ENCODE measurements around the gene P3H1.

The P3H1 gene

DNA sequence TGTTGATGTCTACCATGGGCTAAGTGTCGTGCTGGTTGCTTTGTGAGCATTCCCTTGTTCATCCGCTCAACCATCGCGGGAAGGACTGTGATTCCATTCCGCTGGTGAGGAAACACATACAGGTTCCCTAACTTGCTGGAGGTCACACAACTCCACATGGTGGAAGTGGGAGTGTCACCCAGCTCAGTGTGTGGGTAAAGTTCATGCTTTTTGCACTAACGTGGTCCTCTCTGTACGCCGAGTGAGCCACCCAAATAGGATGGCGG lies 22.7 kb downstream of the P3H1 start:
- Histone ChIP-seq H3K9me3 (ENCODE audit: control insufficient read depth, insufficient read depth, low read depth, low read length) (no peaks in the 10 kb centered on the region), H3K9ac (ENCODE audit: low read length) (no peak overlapping the region), H3K36me3 (ENCODE audit: control insufficient read depth, insufficient read depth, low read length) (peaks cover 35% of the 10 kb centered on the region), H3K27ac (ENCODE audit: low read depth, low read length) (no peak overlapping the region), H3K4me1 (ENCODE audit: control insufficient read depth, insufficient read depth, low read length) (peaks cover 36% of the 10 kb centered on the region), H3K4me3 (ENCODE audit: low read depth, low read length) (no peak overlapping the region), H3K27me3 (ENCODE audit: control insufficient read depth, insufficient read depth, low read length) (no peaks in the 10 kb centered on the region)

DNA sequence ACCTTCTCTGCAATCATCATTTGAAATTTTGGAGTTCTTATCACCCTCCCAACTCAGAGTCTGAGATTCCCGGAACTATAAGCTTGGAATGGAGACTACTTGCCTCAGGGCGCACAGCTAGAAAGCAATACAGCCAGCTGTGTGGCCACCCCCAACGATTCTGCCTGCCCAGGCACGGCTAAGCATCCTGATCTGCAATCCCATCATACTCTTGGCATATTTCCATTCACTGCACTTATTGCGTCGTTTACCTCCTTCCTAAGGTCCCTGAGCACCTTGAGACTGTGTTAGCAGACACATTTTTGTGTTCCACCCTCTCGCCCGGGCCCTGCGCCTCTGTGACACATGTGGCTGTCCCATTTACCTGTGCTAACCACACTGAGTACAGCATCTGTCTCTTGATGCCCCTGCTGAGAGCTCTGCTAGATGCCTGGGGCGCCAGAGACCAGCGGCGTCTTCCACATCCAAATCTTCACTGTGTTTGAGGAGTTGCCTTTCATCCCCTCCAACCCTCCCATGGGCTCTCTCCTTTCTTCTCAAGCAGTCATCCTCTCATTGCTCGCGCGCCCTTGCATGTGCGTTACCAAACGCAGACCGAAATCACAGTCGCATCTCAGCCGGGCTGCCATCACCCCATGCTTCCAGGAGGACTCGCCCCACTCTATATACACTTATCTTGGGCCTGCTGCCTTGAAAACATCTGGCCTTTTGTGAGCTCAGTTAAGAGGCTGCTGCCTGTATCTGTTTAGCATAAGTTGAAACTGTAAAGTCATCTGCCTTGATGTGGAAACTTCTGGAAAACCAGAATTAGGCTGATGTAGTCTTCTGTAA lies 23.3 kb downstream of the P3H1 start:
- peaks cover 41% of the 10 kb centered on the region for H3K4me1 ChIP-seq (ENCODE audit: control insufficient read depth, insufficient read depth, low read length)
- H3K27ac ChIP-seq (ENCODE audit: low read depth, low read length) = no peak overlapping the region
- no peak overlapping the region for H3K4me3 ChIP-seq (ENCODE audit: low read depth, low read length)
- H3K9me3 ChIP-seq (ENCODE audit: control insufficient read depth, insufficient read depth, low read depth, low read length) = no peaks in the 10 kb centered on the region
- peaks cover 30% of the 10 kb centered on the region for H3K36me3 ChIP-seq (ENCODE audit: control insufficient read depth, insufficient read depth, low read length)
- no peaks in the 10 kb centered on the region for H3K27me3 ChIP-seq (ENCODE audit: control insufficient read depth, insufficient read depth, low read length)
- H3K9ac ChIP-seq (ENCODE audit: low read length) = no peak overlapping the region

DNA sequence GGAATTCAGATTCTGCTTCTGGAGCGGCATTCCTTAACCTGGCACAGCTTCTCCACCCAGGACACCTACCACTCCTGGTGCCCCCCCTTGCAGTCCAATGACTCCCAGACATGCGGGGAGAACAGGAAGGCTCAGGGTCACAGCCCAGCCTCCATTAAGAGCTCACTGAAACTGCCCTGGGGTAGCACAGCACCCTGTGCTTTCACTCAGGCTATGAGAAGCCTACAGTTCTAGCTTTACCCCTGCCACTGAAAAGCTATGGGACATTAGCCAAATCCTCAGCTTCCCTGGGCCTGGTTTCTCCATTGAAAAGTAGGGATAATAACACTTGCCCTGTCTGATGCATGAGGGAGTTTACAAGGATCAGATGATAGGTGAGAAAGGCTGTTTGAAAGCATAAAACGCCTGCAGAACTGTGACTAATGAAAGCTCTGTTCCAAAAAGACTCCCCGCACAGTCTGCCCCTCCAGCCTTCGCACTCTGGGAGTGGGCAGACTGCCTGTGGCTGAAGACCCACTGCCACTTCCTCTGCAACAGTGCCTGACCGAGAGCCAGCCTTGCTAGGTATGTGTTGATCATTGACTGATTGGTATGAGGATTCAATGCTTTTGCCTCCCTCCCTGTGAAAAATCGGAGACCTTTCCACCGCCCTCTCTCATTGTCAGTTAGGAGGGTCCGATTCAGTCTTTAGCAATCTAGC lies 24.1 kb downstream of the P3H1 start:
- Histone ChIP-seq H3K9ac (ENCODE audit: low read length) (no peak overlapping the region), H3K27me3 (ENCODE audit: control insufficient read depth, insufficient read depth, low read length) (no peaks in the 10 kb centered on the region), H3K36me3 (ENCODE audit: control insufficient read depth, insufficient read depth, low read length) (peaks cover 22% of the 10 kb centered on the region), H3K9me3 (ENCODE audit: control insufficient read depth, insufficient read depth, low read depth, low read length) (no peaks in the 10 kb centered on the region), H3K4me1 (ENCODE audit: control insufficient read depth, insufficient read depth, low read length) (peaks cover 41% of the 10 kb centered on the region), H3K4me3 (ENCODE audit: low read depth, low read length) (no peak overlapping the region), H3K27ac (ENCODE audit: low read depth, low read length) (no peak overlapping the region)

DNA sequence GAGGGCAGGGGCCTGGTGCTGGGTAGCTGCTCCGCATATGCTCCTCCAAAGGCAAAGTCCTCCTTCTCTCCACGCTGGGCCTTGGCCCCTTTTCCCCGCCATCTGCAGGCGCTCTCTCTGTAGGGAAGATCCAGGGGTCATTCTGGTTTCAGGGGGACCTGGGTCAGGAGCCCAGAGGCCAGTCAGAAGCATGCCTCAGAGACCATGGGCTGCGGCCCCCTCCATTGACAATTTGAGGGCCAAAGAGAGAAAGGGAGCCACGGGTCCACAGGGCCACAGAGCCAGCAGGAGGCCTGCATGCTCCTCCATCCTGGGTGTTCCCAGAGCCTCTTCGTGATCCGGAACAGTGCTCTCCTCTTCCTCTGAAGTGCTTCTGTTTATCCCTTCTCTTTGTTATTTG lies 24.7 kb downstream of the P3H1 start:
- no peak overlapping the region for H3K4me3 ChIP-seq (ENCODE audit: low read depth, low read length)
- peaks cover 16% of the 10 kb centered on the region for H3K36me3 ChIP-seq (ENCODE audit: control insufficient read depth, insufficient read depth, low read length)
- H3K9ac ChIP-seq (ENCODE audit: low read length) = no peak overlapping the region
- peaks cover 41% of the 10 kb centered on the region for H3K4me1 ChIP-seq (ENCODE audit: control insufficient read depth, insufficient read depth, low read length)
- H3K27ac ChIP-seq (ENCODE audit: low read depth, low read length) = no peak overlapping the region
- no peaks in the 10 kb centered on the region for H3K27me3 ChIP-seq (ENCODE audit: control insufficient read depth, insufficient read depth, low read length)
- H3K9me3 ChIP-seq (ENCODE audit: control insufficient read depth, insufficient read depth, low read depth, low read length) = no peaks in the 10 kb centered on the region

DNA sequence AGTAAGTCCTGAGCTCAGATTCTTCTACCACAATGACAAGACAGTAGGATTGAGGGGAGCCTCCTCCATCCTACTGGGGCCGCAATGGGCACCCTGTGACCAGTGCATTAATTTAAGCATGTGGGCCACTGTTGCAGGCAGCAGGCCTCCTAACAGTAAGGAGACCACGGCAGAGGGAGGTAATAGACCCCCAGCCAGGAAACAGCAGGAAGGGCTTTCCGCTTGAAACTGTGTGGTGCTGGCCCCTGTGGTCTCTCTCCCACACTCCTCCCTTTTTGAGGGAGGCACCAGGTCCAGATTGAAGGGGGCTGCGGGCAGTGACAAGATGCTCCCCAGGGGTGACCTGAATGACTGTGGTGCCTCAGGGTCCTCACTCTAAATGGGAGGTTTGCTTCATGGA lies 25.1 kb downstream of the P3H1 start:
- H3K4me1 ChIP-seq (ENCODE audit: control insufficient read depth, insufficient read depth, low read length) = peaks cover 41% of the 10 kb centered on the region
- peaks cover 13% of the 10 kb centered on the region for H3K36me3 ChIP-seq (ENCODE audit: control insufficient read depth, insufficient read depth, low read length)
- no peaks in the 10 kb centered on the region for H3K27me3 ChIP-seq (ENCODE audit: control insufficient read depth, insufficient read depth, low read length)
- no peak overlapping the region for H3K27ac ChIP-seq (ENCODE audit: low read depth, low read length)
- no peaks in the 10 kb centered on the region for H3K9me3 ChIP-seq (ENCODE audit: control insufficient read depth, insufficient read depth, low read depth, low read length)
- H3K9ac ChIP-seq (ENCODE audit: low read length) = peak overlapping the region; percentile 15
- H3K4me3 ChIP-seq (ENCODE audit: low read depth, low read length) = no peak overlapping the region

DNA sequence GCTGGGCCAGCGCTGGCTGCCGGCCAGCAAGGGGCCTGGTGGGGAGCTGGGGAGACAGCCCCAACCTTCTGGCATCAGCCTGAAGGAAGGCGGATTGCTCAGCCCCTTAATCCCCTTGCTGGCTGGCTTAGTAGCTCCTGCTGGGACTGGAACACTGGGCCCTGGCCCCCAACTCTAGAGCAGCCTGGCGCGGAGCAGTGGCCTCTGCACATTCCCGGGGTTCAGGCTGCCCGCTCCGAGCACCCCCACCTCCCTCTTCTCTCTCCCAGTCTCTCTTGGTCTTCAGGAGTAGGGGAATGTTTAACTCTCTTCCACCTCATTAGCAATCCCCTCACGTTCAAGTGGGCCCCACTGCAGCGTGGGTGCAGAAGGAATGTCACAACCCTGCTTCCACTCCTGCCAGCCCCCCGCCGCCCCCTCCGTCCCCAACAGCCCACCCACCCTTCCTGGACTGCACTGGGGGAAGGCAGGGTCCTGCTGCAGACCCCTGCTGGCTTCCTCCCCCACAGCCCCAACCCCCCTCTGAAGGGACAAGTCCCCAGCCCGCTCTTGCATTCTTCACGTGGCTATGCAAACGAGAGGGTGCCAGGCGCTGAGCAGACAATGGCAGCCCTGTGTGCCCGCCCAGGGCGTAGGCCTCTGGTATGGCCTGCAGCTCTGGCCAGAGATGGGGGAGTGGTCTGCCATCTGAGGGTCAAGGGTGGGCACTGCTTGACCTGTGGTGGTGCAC lies 25.8 kb downstream of the P3H1 start:
- H3K27me3 ChIP-seq (ENCODE audit: control insufficient read depth, insufficient read depth, low read length) = no peaks in the 10 kb centered on the region
- no peak overlapping the region; the same call in 1 of the 2 replicates for H3K27ac ChIP-seq (ENCODE audit: low read depth, low read length)
- peaks cover 6% of the 10 kb centered on the region for H3K36me3 ChIP-seq (ENCODE audit: control insufficient read depth, insufficient read depth, low read length)
- no peak overlapping the region for H3K4me3 ChIP-seq (ENCODE audit: low read depth, low read length)
- H3K9ac ChIP-seq (ENCODE audit: low read length) = peak overlapping the region; percentile 15
- H3K4me1 ChIP-seq (ENCODE audit: control insufficient read depth, insufficient read depth, low read length) = peaks cover 43% of the 10 kb centered on the region
- H3K9me3 ChIP-seq (ENCODE audit: control insufficient read depth, insufficient read depth, low read depth, low read length) = no peaks in the 10 kb centered on the region

DNA sequence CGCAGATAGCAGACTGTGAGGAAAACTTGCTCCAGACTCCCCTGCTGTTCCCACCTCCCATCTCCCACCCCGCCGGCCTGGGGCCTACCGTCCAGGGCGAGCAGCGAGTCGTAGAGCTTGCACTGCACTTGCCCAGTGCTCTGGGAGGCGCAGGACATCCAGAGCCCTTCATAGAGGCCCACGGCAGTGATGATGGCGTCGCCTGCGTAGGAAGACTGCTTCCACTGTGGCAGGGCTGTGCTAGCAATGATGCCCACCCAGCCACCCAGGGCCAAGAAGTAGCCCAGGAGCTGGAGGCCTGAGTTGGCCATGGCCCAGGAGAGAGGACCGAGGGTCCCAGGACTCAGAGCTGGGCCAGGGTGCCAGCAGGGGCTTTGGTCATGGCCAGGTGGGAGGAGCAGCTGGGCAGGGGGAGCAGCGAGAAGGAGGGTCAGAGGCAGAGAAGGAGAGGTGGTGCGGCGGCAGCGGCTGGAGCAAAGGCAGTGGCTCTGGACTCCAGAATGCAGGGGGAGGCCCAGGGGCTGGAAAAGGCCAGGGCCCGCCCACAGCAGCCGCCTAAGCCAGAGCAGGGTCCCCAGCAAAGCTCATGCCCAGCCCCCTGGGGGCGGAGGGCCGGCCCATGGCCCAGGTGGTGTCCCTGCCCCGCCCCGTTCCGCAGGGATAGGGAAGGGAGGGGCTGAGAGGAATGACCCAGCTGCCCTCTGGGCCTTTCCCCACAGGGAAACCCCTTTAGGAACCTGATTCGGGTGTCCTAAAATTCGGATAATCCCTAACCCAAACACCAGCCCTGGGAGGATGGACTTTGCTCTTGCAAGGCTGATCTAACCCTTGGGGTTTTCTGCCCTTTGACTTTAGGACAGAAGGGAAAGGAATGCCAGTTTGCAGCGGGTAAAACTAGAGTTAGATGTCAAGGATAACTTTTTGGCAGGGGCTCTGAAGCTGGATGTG lies 26.8 kb downstream of the P3H1 start, which contains the start of gene CLDN19:
TSS of gene CLDN19 (minus strand) at position 484 of the 948 bp plus-strand sequence. CDS start at position 311, 173 bp downstream.
- Histone ChIP-seq H3K36me3 (ENCODE audit: control insufficient read depth, insufficient read depth, low read length) (no peaks in the 10 kb centered on the region), H3K9me3 (ENCODE audit: control insufficient read depth, insufficient read depth, low read depth, low read length) (no peaks in the 10 kb centered on the region), H3K27me3 (ENCODE audit: control insufficient read depth, insufficient read depth, low read length) (no peaks in the 10 kb centered on the region), H3K4me3 (ENCODE audit: low read depth, low read length) (peak within 1 kb of the TSS; percentile 58), H3K9ac (ENCODE audit: low read length) (peak within 1 kb of the TSS; percentile 56), H3K27ac (ENCODE audit: low read depth, low read length) (peak within 1 kb of the TSS; percentile 17; the same call in 1 of the 2 replicates), H3K4me1 (ENCODE audit: control insufficient read depth, insufficient read depth, low read length) (peaks cover 43% of the 10 kb centered on the region)

DNA sequence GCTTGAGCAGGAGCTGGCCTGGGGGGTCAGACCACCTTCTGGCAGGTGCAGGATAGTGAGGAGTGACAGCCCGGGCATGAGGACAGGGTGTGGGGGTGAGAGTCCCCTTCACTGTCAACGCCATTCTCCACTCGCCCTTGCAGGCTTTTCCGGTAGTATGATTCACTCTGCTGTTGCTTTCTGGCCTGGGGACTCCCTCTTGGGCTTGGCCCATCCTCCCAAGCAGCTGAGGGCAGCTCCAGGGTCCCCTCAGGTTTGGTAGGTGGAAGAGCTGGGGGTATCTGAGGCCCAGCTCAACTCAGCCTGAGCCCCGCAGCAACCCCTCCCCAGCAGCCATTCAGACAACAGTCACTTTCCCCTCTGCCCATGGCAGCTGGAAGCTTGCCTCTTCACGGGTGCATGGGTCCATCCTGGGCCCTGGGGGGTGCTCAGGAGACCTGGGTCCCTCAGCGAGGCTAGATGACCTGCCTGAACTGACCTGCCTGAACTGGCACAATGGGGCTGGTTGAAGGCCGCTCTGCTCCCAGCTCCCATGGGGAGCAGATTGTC lies 28.1 kb downstream of the P3H1 start:
- Histone ChIP-seq H3K36me3 (ENCODE audit: control insufficient read depth, insufficient read depth, low read length) (no peaks in the 10 kb centered on the region), H3K9me3 (ENCODE audit: control insufficient read depth, insufficient read depth, low read depth, low read length) (no peaks in the 10 kb centered on the region), H3K4me3 (ENCODE audit: low read depth, low read length) (no peak overlapping the region), H3K27ac (ENCODE audit: low read depth, low read length) (no peak overlapping the region), H3K4me1 (ENCODE audit: control insufficient read depth, insufficient read depth, low read length) (peaks cover 51% of the 10 kb centered on the region), H3K9ac (ENCODE audit: low read length) (no peak overlapping the region), H3K27me3 (ENCODE audit: control insufficient read depth, insufficient read depth, low read length) (no peaks in the 10 kb centered on the region)

DNA sequence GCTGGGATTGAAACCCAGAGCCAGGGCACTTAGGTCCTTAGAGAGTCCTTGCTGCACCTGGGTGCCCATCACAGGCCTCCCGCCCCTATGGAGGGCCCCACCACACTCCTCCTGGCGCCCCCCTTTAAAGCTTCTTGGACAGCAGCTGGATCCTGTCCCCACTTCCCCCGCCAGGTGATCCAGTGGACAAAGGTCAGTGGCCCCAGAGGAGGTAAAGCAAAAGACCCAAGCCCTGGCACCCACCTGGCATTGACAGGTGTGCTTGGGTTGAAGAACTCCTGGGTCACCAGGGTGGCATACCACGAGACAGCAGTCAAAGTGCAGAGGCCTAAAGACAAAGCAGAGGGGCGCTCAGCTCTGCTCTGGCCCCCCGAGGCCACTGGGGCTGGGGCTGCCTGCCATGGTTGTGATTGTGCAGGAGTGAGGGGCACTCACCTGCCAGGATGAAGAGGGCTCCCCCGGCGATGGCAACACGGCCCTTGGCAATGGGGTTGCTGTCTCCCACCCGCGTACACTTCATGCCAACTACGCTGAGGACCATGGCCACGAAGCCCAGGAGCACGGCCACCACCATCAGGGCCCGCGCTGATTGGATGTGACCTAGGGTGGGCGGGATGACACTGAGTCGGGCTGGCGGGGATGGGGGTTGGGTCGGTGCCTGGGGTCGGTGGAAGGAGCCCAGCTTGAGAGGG lies 28.7 kb downstream of the P3H1 start:
- Histone ChIP-seq H3K9me3 (ENCODE audit: control insufficient read depth, insufficient read depth, low read depth, low read length) (no peaks in the 10 kb centered on the region), H3K4me3 (ENCODE audit: low read depth, low read length) (no peak overlapping the region), H3K27ac (ENCODE audit: low read depth, low read length) (no peak overlapping the region), H3K27me3 (ENCODE audit: control insufficient read depth, insufficient read depth, low read length) (no peaks in the 10 kb centered on the region), H3K36me3 (ENCODE audit: control insufficient read depth, insufficient read depth, low read length) (no peaks in the 10 kb centered on the region), H3K9ac (ENCODE audit: low read length) (no peak overlapping the region), H3K4me1 (ENCODE audit: control insufficient read depth, insufficient read depth, low read length) (peaks cover 49% of the 10 kb centered on the region)

DNA sequence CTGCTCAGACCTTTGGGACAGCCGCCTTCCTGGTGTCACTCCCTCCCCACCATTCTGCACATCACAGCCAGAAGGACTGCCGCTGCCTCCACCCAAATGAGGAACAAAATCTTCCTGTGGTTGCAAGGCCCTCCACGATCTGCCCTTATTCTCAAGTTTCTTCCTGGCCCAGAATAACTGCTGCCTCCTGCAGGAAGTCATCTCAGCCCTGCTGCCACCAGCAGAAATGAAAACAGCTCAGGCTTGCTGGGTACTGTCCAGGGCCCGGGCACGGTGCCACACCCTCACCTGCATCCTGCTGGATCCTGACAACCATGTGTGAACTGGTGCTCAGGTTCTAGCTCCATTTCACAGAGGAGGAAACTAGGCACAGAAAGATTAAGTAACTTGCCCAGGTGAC lies 29.6 kb downstream of the P3H1 start:
- H3K4me1 ChIP-seq (ENCODE audit: control insufficient read depth, insufficient read depth, low read length) = peaks cover 46% of the 10 kb centered on the region
- no peaks in the 10 kb centered on the region for H3K9me3 ChIP-seq (ENCODE audit: control insufficient read depth, insufficient read depth, low read depth, low read length)
- H3K27me3 ChIP-seq (ENCODE audit: control insufficient read depth, insufficient read depth, low read length) = no peaks in the 10 kb centered on the region
- no peak overlapping the region for H3K9ac ChIP-seq (ENCODE audit: low read length)
- no peaks in the 10 kb centered on the region for H3K36me3 ChIP-seq (ENCODE audit: control insufficient read depth, insufficient read depth, low read length)
- H3K27ac ChIP-seq (ENCODE audit: low read depth, low read length) = no peak overlapping the region
- H3K4me3 ChIP-seq (ENCODE audit: low read depth, low read length) = no peak overlapping the region

Data from HUES6 (cell line).